Activated CD4-positive, alpha-beta T cell treated with anti-CD3 and anti-CD28 coated beads for 48 hours (primary cell): ENCODE results near the gene HINT2.

ENCODE experiments used
- DNase-seq: peaks from one replicate; pipeline ENCODE4 v3.0.0-alpha.2; 2020

HINT2 gene

GRCh38 chr9:35814841-35815543, at the start of gene HINT2:
Gene HINT2, minus strand, starts transcription at chr9:35815042. Its CDS starts 63 bp downstream, at chr9:35814979.
- DNase-seq: peak; percentile 99

- DNase-seq: no peak
Observed at GRCh38 chr9:35863583-35863982, 48.7 kb upstream of the HINT2 start.

GRCh38 chr9:35862328-35862727, 47.5 kb upstream of the HINT2 start:
- no peak for DNase-seq

GRCh38 chr9:35861161-35861897, 46.5 kb upstream of the HINT2 start:
- DNase-seq: no peak

GRCh38 chr9:35859990-35860339, 45.1 kb upstream of the HINT2 start:
- DNase-seq: no peak

- DNase-seq: peak; percentile 31
Observed at GRCh38 chr9:35859310-35859989, 44.6 kb upstream of the HINT2 start.

- DNase-seq: no peak
Observed at GRCh38 chr9:35858458-35858857, 43.6 kb upstream of the HINT2 start.

- no peak for DNase-seq
Observed at GRCh38 chr9:35856882-35857281, 42.0 kb upstream of the HINT2 start.

- no peak for DNase-seq
Observed at GRCh38 chr9:35856206-35856605, 41.4 kb upstream of the HINT2 start.

GRCh38 chr9:35854091-35854762, 39.4 kb upstream of the HINT2 start:
- DNase-seq: no peak

GRCh38 chr9:35852876-35853865, 38.3 kb upstream of the HINT2 start:
- DNase-seq: no peak

GRCh38 chr9:35852267-35852815, 37.5 kb upstream of the HINT2 start:
- DNase-seq: no peak

- DNase-seq: peak; percentile 71
Observed at GRCh38 chr9:35847792-35848572, 33.1 kb upstream of the HINT2 start.

- no peak for DNase-seq
Observed at GRCh38 chr9:35845824-35846771, 31.3 kb upstream of the HINT2 start.

GRCh38 chr9:35844628-35845270, 29.9 kb upstream of the HINT2 start:
- no peak for DNase-seq

GRCh38 chr9:35842795-35843194, 28.0 kb upstream of the HINT2 start:
- no peak for DNase-seq

- no peak for DNase-seq
Observed at GRCh38 chr9:35842020-35842745, 27.3 kb upstream of the HINT2 start.

- no peak for DNase-seq
Observed at GRCh38 chr9:35841645-35841900, 26.7 kb upstream of the HINT2 start.
